ENCODE data around the gene PLXNC1.

Gene PLXNC1

DNA sequence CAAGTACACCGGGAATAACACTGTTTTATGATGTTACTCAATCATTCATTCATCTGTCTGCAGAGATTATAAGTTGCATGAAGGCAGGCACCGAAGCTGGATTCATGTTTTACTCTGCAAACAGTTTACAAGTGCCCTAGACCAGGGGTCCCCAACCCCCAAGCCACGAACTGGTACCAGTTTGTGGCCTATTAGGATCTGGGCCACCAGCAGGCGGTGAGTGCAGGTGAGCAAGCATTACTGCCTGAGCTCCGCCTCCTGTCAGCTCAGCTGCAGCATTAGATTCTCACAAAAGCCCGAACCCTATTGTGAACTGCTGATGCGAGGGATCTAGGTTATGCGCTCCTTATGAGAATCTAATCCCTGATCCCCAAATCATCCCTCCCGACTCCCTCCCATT, 38.1 kb upstream of the PLXNC1 start:
- no peak overlapping the region for H3K27ac ChIP-seq
- no peaks in the 10 kb centered on the region for H3K9me3 ChIP-seq
- H3K9ac ChIP-seq: no peak overlapping the region
- H3K4me1 ChIP-seq: no peaks in the 10 kb centered on the region
- no peaks in the 10 kb centered on the region for H3K27me3 ChIP-seq
- H3K36me3 ChIP-seq: no peaks in the 10 kb centered on the region
- no peaks in the 10 kb centered on the region for H4K20me1 ChIP-seq
- TF ChIP-seq Cebpa-rat (IDR thresholded peaks at IDR 0.05): no peak
- H3K4me2 ChIP-seq: no peak overlapping the region
- H3K4me3 ChIP-seq: no peak overlapping the region

DNA sequence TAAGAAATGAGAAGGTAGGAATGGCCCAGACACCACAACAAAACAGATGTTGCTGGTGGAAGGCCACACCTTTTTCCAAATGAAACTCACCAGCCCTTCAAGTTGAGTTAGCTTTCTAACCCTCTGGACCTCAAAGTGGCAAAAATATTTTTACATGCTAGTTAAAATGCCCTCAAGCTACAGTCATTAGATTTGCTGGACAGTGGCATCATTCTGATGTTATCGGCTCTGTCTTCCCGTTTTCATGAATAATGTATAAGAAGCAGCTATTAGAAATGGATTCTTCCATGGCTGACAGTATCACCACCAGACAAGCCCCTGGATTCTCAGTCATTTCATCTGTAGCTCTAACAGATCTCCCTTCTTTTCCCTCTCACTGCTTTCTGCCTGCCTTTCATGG, 37.1 kb upstream of the PLXNC1 start:
- no peaks in the 10 kb centered on the region for H3K27me3 ChIP-seq
- no peak for TF ChIP-seq Cebpa-rat (IDR thresholded peaks at IDR 0.05)
- H3K9me3 ChIP-seq: no peaks in the 10 kb centered on the region
- no peaks in the 10 kb centered on the region for H3K4me1 ChIP-seq
- H3K9ac ChIP-seq: no peak overlapping the region
- H4K20me1 ChIP-seq: no peaks in the 10 kb centered on the region
- no peak overlapping the region for H3K4me3 ChIP-seq
- no peaks in the 10 kb centered on the region for H3K36me3 ChIP-seq
- H3K27ac ChIP-seq: no peak overlapping the region
- H3K4me2 ChIP-seq: no peak overlapping the region

DNA sequence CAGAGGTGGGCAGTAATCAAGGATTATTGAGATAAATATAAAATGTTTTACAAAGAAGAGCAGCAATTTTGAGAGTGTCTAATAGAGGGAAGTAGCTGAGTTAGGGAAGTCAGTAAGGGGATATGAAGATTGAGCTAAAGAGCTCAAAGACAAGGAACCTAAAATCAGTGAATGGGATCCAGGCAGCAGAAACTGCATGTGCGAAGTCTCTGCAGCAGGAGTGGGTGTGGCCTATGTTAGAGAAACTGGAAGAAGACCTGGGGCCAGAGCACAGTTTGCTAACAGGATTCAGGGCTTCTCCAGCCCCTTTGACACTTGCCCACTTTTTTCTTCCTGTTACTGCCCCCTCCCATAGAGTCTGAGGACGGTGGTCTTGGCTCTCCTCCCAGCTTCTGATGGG, 36.3 kb upstream of the PLXNC1 start:
- TF ChIP-seq Cebpa-rat (IDR thresholded peaks at IDR 0.05): no peak

DNA sequence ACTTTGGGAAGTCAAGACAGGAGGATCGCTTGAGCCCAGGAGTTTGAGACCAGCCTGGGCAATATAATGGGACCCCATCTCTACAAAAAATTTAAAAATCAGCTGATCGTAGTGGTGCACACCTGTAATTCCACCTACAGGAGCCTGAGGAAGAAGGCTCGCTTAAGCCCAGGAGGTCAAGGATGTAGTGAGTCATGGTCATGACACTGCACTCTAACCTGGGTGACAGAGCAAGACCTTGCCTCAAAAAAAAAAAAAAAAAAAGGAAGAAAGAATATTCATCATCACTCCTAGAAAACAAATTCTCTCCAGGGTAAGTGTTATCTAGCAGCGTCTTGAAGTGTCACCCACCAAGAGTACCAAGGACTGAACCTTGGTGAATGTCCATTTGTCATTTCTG, 34.2 kb upstream of the PLXNC1 start:
- no peaks in the 10 kb centered on the region for H4K20me1 ChIP-seq
- TF ChIP-seq Cebpa-rat (IDR thresholded peaks at IDR 0.05): no peak

More for the DNA sequence above, 36.3 kb upstream of the PLXNC1 start:
- H3K9ac ChIP-seq: no peak overlapping the region
- no peak overlapping the region for H3K4me3 ChIP-seq
- H4K20me1 ChIP-seq: no peaks in the 10 kb centered on the region
- H3K36me3 ChIP-seq: no peaks in the 10 kb centered on the region
- H3K27ac ChIP-seq: no peak overlapping the region
- H3K27me3 ChIP-seq: no peaks in the 10 kb centered on the region
- no peaks in the 10 kb centered on the region for H3K4me1 ChIP-seq
- no peak overlapping the region for H3K4me2 ChIP-seq
- no peaks in the 10 kb centered on the region for H3K9me3 ChIP-seq

DNA sequence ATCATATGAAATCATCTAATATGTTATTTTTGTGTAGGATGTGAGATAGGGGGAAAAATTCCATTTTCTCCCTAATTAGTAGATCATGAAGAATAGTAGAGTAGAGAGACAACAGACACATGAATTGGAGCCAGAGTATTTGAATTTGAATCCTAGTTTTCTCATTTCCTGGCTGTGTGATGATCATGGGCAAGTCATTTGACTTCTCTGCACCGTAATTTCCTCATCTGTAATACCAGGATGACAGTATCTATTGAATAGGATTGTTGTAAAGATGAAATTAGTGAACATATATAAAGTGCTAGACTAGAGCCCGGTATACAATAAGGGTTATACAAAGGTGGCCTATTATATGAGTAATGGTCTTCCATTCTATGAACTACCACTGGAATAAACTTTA, 32.2 kb upstream of the PLXNC1 start:
- Histone ChIP-seq H3K27ac (no peak overlapping the region), H3K36me3 (no peaks in the 10 kb centered on the region), H3K4me2 (no peak overlapping the region), H4K20me1 (no peaks in the 10 kb centered on the region), H3K9ac (no peak overlapping the region), H3K4me3 (no peak overlapping the region), H3K9me3 (no peaks in the 10 kb centered on the region), H3K27me3 (no peaks in the 10 kb centered on the region), H3K4me1 (no peaks in the 10 kb centered on the region)
- no peak for TF ChIP-seq Cebpa-rat (IDR thresholded peaks at IDR 0.05)

More for the DNA sequence above, 34.2 kb upstream of the PLXNC1 start:
- Histone ChIP-seq H3K27ac (no peak overlapping the region), H3K9me3 (no peaks in the 10 kb centered on the region), H3K9ac (no peak overlapping the region), H3K4me1 (no peaks in the 10 kb centered on the region), H3K4me2 (no peak overlapping the region), H3K4me3 (no peak overlapping the region), H3K36me3 (no peaks in the 10 kb centered on the region), H3K27me3 (no peaks in the 10 kb centered on the region)

DNA sequence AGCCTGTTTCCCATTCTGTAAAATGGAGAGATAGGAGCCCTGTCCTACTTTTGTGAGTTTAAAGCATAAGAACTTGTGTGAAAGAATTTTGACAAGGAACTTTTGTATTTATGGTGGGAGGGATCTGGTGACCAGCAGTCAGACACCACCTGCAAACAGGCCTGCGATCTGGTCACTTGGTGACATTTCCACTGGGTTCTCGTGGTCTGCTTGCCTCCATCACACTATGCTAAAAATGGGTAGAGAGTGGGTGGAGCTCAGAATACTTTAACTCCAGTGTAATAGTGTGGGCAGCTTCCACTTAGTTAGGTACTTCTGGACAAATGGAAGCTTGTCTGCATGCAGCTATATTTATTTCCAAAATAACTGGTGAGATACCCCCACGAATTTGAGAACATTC, 26.5 kb upstream of the PLXNC1 start:
- Histone ChIP-seq H3K4me2 (no peak overlapping the region), H3K4me1 (peaks cover 11% of the 10 kb centered on the region), H3K9ac (no peak overlapping the region), H3K27me3 (no peaks in the 10 kb centered on the region), H3K36me3 (no peaks in the 10 kb centered on the region), H3K27ac (no peak overlapping the region), H4K20me1 (no peaks in the 10 kb centered on the region), H3K9me3 (no peaks in the 10 kb centered on the region), H3K4me3 (no peak overlapping the region)
- no peak for TF ChIP-seq Cebpa-rat (IDR thresholded peaks at IDR 0.05)

DNA sequence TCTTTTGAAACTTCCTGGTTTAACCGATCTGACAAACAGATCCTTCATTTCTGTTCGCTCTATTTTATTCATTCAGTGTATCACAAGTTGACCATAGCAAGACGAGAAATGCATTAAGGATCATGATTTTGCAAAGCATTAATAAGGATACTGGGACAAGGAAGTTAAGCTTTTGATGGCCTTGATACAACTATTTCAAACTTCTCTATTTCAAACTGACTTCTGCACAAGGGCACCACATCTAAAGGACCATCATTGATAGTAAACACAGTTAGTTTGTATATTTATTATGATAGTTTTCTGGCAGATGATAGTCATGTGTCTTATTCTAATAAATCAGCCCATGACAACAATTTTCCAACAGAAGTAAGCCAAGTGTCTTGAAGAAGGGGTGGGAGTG, 25.8 kb upstream of the PLXNC1 start:
- TF ChIP-seq Cebpa-rat (IDR thresholded peaks at IDR 0.05): no peak
- no peak overlapping the region for H3K4me2 ChIP-seq
- no peak overlapping the region for H3K4me3 ChIP-seq
- H3K9ac ChIP-seq: no peak overlapping the region
- peaks cover 11% of the 10 kb centered on the region for H3K4me1 ChIP-seq
- H3K27ac ChIP-seq: no peak overlapping the region
- H4K20me1 ChIP-seq: no peaks in the 10 kb centered on the region
- no peaks in the 10 kb centered on the region for H3K9me3 ChIP-seq
- H3K27me3 ChIP-seq: no peaks in the 10 kb centered on the region
- no peaks in the 10 kb centered on the region for H3K36me3 ChIP-seq

DNA sequence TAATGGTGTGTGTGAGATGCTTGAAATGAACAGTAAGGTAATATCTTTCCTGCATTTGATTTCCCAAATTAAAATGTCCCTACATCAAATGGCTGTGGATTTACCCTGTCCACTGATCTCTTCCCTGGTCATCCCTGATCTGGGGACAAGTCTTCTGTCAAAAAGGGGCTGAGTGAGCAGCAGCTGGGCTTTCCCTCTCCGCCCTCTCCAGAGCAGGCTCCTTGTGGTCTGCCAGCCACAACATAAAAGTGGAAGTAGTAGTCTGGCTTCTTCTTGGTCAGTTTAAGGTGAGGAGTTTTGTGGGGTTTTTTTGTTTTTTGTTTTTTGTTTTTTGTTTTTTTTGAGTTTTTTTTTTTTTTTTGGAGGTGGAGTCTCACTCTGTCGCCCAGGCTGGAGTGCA, 25.2 kb upstream of the PLXNC1 start:
- Histone ChIP-seq H3K9me3 (no peaks in the 10 kb centered on the region), H3K36me3 (no peaks in the 10 kb centered on the region), H3K4me3 (no peak overlapping the region), H4K20me1 (no peaks in the 10 kb centered on the region), H3K27me3 (no peaks in the 10 kb centered on the region), H3K27ac (no peak overlapping the region), H3K4me2 (no peak overlapping the region), H3K4me1 (peaks cover 11% of the 10 kb centered on the region), H3K9ac (no peak overlapping the region)
- TF ChIP-seq Cebpa-rat (IDR thresholded peaks at IDR 0.05): no peak

DNA sequence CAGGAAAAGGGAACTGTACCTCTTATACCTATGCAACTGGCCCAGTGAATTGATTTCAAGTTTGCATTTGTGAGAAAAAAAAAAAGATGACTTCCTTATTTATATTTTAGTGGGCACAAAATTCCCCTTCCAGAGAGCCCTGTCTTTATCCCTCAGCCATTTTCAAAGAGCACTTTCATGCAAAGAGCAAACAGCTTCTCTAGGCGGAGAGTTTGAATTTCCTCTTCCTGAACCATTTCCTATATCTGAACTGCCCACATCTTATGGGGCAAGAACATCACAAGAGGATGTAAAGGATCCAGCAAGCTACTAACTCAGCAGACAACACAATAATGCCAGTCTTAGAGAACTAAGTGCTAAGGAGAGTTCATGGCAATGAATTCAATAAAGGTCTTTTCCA, 22.3 kb upstream of the PLXNC1 start:
- no peaks in the 10 kb centered on the region for H3K27me3 ChIP-seq
- H3K9ac ChIP-seq: no peak overlapping the region
- H4K20me1 ChIP-seq: no peaks in the 10 kb centered on the region
- no peaks in the 10 kb centered on the region for H3K36me3 ChIP-seq
- peak overlapping the region; percentile 48 for H3K4me2 ChIP-seq
- no peak for TF ChIP-seq Cebpa-rat (IDR thresholded peaks at IDR 0.05)
- H3K4me1 ChIP-seq: peaks cover 11% of the 10 kb centered on the region
- no peak overlapping the region for H3K27ac ChIP-seq
- H3K9me3 ChIP-seq: no peaks in the 10 kb centered on the region
- H3K4me3 ChIP-seq: no peak overlapping the region

DNA sequence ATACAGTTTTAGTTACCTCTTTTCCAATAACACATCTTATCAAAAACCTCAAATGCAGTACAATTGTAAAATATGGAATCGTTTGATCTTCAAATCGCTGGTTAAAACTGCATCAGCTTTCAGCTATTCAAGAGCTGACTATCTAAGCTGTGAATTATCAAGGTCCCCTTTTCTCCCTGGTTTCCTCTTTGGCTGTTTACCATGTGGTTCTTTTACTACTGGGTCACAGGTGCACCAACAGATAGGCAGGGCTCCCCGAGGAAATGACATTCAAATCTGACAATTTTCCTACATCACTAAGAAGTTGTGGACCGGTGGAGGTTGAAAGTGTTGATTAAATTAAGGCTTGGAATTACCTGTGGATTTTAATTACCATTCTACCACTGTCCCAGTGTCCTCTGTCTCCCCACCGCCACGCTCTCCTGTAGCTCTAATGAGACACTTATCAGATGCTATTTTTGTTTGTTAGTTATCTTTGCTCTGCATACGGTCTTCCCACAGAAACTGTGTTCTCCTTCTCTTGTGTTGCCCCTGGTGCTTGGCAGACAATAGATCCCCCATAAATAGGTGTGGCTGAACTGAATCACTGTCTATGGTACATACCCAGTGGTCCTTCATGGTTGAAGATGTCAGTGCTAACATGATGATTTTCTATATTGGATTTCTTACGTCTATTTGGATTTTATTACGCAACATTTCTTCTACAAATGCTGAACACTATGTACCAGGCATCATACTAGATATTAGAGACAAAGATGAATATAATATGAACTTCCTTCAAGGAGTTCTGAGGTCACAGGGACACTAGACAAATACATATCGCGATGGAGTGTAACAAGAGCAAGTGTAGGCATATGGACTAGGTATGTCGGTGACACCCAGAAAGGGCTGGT, 20.9 kb upstream of the PLXNC1 start:
- H3K4me1 ChIP-seq: peaks cover 11% of the 10 kb centered on the region
- peak; percentile 74; the same call in 1 of the 2 replicates for TF ChIP-seq Cebpa-rat (IDR thresholded peaks at IDR 0.05)

More for the DNA sequence above, 20.9 kb upstream of the PLXNC1 start:
- Histone ChIP-seq H3K4me2 (peak overlapping the region; percentile 33), H3K27ac (no peak overlapping the region), H3K36me3 (no peaks in the 10 kb centered on the region), H3K4me3 (no peak overlapping the region), H4K20me1 (no peaks in the 10 kb centered on the region), H3K9me3 (no peaks in the 10 kb centered on the region), H3K9ac (no peak overlapping the region), H3K27me3 (no peaks in the 10 kb centered on the region)
